Ramos (cell line): ENCODE results near the gene TBC1D14.

Experiments used
- in situ Hi-C: fragments of 300-500 bp; cut with MboI; formaldehyde crosslinking; loops from one replicate; pipeline ENCODE4 v1.14.3; 2022; ENCODE audit warnings: low sequenced_read_pairs; ENCODE audit not compliant: unreplicated experiment

TBC1D14 gene

GRCh38 chr4:6989331-6989923 is 79.8 kb downstream of the TBC1D14 start:
- in situ Hi-C loops: loop anchor here (5.0 kb wide), 1 partner anchor 77 kb away; no protein-coding TSS in a partner anchor

GRCh38 chr4:6990661-6991060 is 81.0 kb downstream of the TBC1D14 start:
- in situ Hi-C loops: no loop called here

GRCh38 chr4:6991249-6991648 is 81.6 kb downstream of the TBC1D14 start:
- in situ Hi-C loops: no loop called here

GRCh38 chr4:6991771-6992557 is 82.3 kb downstream of the TBC1D14 start:
- in situ Hi-C loops: no loop called here

- in situ Hi-C loops: no loop called here
Observed at GRCh38 chr4:6992728-6993677, 83.4 kb downstream of the TBC1D14 start.

GRCh38 chr4:6996481-6996880 is 86.9 kb downstream of the TBC1D14 start:
- in situ Hi-C loops: no loop called here

- in situ Hi-C loops: no loop called here
Observed at GRCh38 chr4:6999172-7000086, 89.8 kb downstream of the TBC1D14 start.

GRCh38 chr4:7000421-7001176 is 91.0 kb downstream of the TBC1D14 start:
- in situ Hi-C loops: no loop called here

- in situ Hi-C loops: no loop called here
Observed at GRCh38 chr4:7001271-7001670, 91.6 kb downstream of the TBC1D14 start.

GRCh38 chr4:7002336-7002735 is 92.7 kb downstream of the TBC1D14 start:
- in situ Hi-C loops: no loop called here

GRCh38 chr4:7003176-7003878 is 93.7 kb downstream of the TBC1D14 start:
- in situ Hi-C loops: no loop called here

GRCh38 chr4:7003879-7004240 is 94.2 kb downstream of the TBC1D14 start:
- in situ Hi-C loops: no loop called here

GRCh38 chr4:7004331-7004730 is 94.7 kb downstream of the TBC1D14 start:
- in situ Hi-C loops: no loop called here

GRCh38 chr4:7005571-7005970 is 95.9 kb downstream of the TBC1D14 start:
- in situ Hi-C loops: no loop called here

- in situ Hi-C loops: no loop called here
Observed at GRCh38 chr4:7006411-7006810, 96.8 kb downstream of the TBC1D14 start.

- in situ Hi-C loops: no loop called here
Observed at GRCh38 chr4:7007142-7007907, 97.7 kb downstream of the TBC1D14 start.

GRCh38 chr4:7007944-7008343 is 98.3 kb downstream of the TBC1D14 start:
- in situ Hi-C loops: no loop called here

GRCh38 chr4:7009564-7009963 is 99.9 kb downstream of the TBC1D14 start:
- in situ Hi-C loops: no loop called here
